Activated CD4-positive, alpha-beta T cell treated with anti-CD3 and anti-CD28 coated beads for 48 hours (primary cell): ENCODE measurements around the gene ITPR1.

ENCODE experiments used
- DNase-seq: peaks from one replicate; pipeline ENCODE4 v3.0.0-alpha.2; 2020

Gene ITPR1

DNA sequence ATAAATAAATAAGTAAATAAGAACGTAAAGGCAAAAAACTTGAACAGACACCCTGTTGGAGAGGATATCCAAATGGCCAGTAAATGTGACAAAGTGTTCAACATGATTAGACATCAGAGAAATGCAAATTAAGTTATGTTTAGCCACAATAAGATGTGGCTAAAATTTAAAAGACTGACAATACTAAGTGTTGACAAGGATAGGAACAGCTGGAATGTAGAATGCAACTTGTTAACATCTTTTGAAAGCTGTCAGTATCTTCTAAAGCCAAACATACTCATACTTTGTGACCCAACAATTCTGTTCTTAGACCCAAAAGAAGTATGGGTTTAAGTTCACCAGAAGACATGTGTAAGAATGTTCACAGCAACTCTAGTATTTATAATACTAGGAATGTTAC is 197.1 kb downstream of the ITPR1 start:
- DNase-seq = no peak

DNA sequence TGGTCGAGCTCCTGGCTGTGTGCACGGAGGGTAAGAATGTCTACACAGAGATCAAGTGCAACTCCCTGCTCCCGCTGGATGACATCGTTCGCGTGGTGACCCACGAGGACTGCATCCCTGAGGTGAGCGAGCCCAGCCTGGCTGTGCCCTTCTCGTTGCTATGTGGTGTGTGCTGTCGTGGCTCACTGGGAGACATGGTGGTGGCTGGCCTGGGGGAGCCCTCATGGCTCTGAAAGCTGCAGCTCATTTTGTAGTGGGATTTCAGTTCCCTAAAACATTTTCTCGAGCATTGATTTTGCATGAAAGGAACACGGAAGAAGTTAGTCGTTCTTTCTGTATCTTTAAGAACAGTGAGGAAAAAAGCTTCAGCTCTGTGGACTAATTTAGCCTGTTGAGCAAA is 200.5 kb downstream of the ITPR1 start:
- DNase-seq = no peak

DNA sequence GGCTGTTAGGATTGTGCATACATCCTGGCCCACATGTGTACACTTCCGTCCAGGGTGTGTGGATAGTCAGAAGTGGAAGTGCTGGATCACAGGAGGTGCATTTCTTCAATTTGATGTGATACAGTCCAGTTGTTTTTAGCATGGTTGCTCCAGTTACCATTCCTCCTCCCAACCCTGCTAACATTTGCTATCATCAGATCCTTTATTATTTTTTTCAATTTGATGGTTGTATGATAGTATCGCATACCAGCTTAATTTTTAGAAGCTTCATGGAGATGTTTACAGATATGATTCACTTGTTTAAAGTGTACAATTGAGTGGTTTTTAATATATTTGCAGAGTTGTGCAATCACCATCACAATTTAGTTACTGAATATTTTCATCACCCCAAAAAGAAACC is 202.7 kb downstream of the ITPR1 start:
- no peak for DNase-seq

DNA sequence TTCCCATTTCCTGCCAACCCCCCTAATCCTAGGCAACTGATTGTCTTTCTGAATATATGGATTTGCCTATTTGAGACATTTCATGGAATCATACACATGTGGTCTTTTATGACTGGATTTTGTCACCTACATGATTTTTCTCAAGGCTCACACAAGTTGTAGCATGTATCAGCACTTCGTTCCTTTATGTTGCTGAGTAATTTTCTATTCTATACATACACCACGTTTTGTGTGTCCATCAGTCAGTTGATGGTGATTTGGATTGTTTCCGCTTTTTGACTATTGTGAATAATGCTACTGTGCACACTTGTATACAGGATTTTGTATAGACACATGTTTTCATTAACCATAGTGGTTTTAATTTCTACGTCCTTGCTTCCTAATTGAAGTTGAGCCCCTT is 203.1 kb downstream of the ITPR1 start:
- DNase-seq = no peak

DNA sequence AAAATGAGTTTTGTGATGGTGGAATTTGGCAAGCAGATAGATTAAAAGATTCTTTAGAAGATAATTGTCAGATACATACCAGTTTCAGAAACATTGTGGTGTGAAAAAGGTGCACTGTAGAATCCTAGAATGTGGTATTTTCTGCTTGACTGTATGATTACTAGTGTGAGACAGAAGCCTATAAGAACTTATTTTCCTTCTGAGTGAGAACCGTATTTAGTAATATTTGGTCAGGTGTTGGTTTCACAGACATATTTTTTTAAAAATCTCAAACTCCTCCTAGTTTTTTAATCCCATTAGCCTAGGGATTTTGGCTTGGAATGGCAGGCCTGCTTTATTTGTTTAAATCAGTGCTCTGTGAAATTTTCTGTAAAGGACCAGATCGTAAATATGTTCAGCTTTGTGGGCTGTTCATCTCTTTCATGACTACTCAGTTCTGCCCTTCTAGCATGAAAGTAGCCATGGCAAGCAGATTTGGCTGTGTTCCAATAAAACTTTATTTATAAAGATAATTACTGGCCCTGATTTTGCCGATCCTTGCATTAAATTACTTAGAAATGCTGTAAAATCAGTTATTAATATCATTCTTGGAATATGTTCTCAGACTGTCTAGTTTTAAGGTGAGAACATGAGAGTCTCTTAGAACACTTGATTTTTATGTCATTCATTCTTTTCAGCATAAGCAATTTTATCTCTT is 205.1 kb downstream of the ITPR1 start:
- no peak for DNase-seq

DNA sequence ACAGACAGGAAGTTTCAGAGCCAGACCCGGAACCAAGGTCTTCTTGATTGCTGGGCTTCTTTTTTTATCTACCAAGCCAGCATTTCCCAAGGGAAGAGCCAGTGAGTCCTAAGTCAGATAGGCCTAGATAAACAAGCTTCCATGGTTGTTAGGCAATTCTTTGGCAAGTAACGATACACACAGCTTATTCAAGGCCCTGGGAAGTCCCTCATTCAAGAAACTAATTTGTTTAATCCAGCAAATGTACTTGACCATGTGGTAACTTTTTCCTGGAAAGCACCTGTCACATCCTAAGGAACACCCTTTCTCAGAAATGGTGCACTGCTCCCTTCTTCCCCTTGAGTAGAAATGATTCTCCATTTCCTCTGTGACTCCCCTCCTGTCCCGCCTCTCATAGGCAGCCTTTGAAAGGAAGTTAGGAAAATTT is 209.9 kb downstream of the ITPR1 start:
- no peak for DNase-seq

DNA sequence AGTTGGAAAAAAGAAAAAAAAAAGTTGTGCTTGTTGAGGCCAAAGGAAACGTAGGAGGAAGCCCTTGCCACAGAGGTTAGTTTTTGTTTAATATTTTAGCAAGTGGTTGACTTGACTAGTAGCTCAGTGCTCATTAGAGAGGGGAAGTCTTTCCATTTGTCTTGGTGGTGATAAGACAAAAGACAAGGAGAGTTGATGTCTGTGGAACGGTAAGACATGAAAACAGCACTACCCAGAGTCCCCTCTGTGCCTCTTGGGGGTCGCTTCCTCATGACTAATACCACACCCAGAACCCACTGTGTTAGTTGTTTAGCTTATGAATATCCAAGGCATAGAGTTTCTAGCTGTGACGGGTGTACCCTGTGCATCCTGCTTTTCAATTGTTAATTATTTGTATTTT is 211.4 kb downstream of the ITPR1 start:
- DNase-seq = no peak

DNA sequence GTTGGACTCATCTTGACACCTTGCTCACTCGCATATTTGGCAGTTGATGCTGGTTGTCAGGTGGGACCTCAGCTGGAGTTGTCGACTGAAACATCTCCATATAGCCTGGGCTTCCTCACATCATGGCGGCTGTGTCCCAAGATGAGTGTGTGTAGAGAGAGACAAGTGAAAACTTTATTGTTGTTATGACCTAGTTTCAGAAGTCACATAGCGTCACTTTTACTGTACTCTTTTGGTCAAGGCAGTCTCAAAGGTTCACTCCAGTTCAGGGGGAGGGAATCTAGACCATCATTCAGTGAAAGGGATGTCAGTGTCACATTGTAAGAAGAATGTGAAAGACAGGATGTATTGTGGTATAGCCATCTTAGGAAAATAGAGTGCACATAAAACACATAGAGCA is 214.2 kb downstream of the ITPR1 start:
- DNase-seq = no peak

DNA sequence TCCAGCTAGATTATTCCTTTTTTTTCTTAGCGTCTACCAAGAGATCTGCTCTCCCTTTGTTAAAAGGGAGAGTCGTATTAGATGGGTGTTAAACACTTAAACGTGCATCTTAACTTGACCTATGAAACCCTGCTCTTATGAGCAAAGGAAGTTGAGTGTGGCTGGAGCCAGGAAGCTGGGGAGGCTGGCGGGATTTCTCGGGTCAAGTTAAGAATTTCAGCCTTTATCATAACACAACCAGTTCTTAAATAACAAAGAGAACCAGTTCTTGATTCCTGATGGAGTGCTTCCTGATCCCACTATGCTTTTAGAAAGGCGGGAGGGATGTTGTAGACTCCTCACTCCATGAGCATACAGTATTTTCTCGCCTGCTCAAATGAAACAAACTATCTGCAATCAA is 215.1 kb downstream of the ITPR1 start:
- no peak for DNase-seq

DNA sequence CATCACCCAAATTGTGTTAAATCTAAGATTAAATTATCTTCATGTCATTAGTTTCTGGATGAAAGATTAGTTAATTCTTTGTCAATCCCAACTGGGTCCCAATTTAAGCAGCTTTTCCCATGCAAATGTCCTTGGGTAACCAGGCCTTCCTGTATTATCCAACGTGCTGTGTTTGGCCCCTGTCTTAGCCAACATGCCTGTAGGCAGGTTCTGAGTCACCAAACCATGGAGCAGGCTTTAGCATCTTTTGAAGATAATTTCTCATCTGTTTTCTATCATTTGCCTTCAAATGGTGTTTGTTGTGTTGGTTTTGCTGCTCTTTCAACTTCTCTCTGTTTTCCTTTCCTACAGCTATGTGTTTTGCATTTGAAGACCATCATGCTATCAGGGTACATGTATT is 216.2 kb downstream of the ITPR1 start:
- no peak for DNase-seq

DNA sequence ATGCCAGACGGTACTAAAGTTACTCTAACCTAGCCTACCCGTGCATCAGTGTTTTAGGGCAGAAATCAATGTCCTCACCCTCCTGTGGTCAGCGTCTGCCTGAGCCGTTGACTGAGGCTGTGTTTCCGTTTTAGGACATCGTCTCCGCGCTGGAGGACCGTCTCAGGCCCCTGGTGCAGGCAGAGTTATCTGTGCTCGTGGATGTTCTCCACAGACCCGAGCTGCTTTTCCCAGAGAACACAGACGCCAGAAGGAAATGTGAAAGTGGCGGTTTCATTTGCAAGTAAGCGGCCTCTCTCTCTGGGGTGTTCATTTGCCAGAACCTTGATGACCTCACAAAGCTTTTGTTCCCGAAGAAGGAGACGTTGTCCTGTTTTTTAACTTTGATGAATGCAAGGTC is 217.0 kb downstream of the ITPR1 start:
- DNase-seq = no peak

DNA sequence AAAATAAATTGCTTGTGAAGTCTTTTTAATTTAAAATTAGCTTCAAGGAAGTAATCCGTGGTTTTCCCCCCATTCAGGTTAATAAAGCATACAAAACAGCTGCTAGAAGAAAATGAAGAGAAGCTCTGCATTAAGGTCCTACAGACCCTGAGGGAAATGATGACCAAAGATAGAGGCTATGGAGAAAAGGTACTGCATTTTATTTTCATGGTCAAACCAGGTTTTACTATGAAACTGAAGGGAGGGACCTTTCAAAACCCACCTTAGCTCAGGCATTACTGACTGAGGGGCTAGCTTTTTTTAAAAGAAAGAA is 218.5 kb downstream of the ITPR1 start:
- DNase-seq = no peak

DNA sequence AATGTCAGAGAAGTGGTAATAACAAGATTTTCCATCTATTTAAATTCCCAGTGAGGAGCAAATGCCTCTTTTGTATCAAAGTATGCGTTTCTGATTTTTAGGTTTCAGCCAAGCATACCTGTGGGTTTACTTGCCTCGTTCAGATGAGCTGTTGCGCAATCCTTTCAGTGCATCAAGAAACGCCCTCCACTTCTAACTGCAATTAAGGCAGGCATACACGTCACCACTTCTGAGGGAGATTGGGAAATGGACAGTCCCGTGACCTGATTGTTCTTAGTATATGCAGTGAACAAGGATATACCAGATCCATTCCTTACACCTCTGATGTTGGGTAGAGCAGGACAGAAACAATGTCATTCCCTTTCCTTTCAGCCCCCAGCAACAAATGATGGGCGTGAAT is 219.0 kb downstream of the ITPR1 start:
- no peak for DNase-seq

DNA sequence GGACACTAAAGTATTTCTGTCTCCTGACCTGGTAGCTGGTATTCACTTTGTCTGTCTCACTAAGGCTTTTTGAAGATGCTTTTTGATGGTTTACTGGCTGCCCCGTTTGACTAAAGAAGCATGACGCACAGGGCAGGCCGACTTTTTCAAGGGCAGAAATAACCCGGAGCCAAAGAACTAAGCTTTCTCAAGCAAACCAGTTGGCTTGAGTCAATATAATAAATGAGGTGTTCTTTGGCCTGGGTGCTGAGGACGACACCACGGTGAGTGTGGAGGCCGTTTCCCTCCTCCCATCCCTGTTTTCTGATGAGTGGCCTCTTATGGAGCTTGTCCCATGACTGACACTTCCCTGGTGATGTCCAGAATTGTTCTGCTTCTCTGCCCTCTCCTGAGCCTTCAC is 220.9 kb downstream of the ITPR1 start:
- no peak for DNase-seq

DNA sequence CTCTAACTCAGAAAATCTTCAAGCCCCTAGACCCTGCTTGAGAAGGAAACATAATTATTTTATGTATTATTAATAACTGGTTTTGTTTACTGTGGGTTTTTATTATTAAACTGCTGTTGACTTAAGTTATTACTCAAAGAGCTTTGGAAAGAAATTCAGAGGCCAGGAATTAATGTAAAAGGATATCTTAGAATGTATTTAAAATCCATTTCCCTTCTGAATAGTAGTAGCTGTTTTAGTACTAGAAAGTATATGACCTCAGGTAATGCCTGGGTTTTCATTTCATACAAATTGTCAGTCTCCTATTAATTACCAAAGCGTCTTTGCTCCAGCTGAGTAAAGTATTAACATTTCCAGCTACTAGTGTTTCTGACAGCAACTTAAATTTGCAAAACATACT is 223.1 kb downstream of the ITPR1 start:
- DNase-seq = no peak

DNA sequence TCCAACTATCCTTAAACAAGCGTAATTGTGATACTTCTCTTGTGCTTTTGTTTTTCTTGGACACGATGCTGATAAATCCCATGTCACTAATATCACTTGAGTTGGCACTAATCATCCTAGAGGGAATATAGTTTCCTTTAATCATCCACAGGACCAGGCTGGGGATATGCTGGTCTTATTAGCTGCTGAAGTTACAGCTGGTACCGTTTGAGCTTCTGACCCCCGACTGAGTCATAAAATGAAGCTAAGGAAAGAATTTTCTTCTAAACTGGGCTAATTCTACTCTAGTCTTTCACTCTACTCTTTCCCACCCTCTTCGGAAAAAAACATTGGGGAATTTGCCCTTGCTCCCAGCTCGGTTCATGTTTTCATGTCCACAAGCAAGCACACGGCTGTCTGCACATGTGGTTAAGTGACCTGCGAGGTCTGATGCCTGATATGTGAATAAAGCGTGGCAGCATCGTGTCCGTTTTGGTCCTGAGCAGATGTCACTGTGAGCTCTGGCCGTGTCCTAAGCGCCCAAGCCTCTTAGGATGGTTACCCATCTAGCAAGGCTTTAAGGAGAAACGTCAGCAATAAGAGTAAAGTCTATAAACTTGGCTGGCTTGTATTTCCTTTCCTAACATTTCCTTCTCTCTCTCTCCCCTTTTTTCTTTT is 223.7 kb downstream of the ITPR1 start:
- no peak for DNase-seq

DNA sequence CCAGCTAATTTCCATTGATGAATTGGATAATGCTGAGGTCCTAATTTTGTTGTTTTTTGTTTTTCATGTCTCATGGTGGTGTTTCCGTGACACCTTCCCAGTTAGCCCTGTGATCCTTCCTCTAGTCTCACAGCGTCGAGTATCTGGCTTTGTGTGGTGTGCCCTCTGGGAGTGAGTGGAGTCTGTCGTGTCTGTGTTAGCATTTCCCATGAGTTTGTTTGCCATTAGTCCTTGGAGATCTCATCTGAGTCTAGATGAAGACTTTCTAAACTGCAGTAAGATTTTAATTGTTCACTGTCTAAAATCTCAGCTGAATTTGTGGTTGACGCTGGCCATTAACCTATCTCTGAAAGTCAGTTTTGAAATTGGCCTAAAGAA is 224.2 kb downstream of the ITPR1 start:
- DNase-seq = no peak

DNA sequence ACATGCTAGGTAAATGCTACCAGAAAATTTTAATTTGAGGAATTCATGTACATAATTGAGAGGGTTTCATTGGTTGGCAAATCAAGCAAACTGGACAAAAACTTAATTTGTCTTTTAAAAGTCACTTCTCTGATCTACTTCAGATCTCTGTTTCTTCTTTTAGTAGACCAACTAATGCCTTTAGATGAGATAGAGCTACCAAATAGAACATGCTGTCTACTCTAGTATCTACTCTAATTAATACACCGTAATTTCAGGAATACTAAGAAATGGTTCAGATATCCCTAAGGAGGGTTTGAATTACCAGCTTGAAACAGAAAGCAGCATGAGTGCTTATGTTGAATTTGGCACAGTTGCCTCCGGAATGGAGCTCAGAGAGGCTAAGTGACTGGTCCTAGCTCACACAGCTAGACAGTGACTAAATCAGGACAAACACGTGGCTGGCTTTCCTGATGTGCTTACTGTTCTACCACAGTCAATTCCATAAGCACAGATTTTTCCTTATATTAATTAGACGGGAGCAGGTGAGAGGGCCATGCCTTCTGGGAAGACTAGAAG is 225.1 kb downstream of the ITPR1 start:
- DNase-seq = no peak

DNA sequence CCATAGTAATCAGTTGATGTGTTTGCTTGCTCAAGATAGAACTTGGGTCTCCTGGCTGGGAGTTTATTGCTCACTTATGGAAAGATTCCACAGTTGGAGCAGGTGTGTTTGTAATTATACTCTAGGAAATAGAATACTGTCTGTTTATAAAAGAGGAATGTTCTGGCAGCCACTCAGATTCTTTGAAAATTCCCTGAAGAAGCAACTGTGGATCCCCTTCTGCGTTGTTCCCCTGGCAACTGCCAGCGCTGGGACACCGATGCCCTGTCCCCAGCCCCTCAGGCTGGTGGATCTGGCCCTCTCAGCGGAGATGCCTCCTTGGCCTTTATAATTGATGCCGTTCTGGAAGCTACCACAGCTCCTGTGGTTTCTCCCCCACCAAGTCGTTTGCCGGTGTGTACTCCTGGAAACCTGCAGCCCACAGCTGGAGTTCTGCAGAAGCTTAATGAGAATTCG is 225.9 kb downstream of the ITPR1 start:
- no peak for DNase-seq

DNA sequence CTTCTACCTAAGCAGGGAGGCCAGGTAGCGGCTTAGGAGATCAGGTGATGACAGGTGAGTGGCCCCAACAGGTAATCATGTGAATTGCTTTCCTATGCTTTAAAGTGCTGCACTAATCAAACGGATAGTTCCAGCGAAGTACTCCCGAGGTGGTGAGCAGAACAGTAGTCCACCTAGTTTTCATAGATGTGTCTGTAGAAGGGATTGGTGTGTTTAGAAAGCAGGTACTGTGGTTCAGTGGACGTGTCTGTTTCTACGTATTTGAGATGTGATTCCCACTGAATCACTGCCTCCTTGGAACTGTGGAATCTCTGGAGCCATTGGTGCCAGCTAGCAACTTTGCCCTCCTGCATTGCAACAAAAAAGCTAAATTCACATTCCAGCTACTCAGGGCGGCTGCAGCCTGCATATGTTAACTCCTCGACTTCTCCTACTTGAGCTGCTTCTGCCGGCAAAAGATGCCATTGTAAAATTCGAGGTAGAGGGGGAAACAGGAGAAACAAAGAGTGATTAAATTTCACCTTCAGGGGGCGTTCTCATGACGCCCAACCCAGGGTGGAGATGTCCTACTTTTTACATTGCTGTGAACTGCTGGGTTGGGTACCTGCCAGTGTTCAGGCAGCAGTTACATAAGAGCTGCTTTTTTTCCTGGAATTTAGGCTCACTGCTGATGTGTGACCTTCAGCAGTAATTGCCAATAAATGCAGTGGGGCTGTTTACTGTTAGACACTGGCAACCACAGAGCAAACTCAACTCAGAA is 227.3 kb downstream of the ITPR1 start:
- DNase-seq = no peak

DNA sequence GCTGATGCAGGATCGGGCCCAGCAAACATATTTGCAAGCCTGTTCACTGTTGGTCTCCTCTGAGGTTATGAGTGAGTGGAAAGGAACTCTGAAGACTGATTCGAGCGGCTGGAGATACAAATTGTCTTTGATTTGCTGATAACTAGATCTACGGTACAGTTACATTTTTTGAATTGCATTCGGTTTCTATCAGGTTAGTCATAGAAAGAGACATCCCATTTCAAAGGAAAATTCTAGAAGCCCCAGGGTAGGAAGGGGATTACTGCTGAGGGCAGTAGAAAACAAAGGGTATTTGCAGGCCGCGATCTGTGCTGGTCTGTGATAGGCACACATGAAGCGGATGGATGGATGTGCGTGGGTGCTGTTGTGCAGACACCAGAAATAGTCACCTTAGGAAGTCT is 228.4 kb downstream of the ITPR1 start:
- DNase-seq = no peak

DNA sequence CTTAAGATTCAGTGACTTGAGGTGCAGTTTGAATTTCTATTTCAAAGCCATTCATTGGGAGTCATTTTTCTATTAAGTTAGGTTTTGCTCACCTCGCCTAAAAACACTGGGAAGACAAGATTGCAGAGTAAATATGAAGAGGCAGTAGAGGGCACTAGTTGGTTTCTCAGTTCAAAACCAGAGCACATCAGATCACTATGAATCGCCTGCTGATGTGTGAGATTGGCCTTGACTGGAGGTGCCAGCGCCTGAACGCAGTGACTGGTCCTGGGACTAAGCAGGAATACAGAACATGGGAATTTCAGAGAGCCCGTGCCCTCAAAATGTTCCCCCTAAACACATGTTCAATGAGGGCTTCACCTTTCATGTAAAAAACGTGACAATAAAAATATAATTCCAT is 229.0 kb downstream of the ITPR1 start:
- DNase-seq = no peak

DNA sequence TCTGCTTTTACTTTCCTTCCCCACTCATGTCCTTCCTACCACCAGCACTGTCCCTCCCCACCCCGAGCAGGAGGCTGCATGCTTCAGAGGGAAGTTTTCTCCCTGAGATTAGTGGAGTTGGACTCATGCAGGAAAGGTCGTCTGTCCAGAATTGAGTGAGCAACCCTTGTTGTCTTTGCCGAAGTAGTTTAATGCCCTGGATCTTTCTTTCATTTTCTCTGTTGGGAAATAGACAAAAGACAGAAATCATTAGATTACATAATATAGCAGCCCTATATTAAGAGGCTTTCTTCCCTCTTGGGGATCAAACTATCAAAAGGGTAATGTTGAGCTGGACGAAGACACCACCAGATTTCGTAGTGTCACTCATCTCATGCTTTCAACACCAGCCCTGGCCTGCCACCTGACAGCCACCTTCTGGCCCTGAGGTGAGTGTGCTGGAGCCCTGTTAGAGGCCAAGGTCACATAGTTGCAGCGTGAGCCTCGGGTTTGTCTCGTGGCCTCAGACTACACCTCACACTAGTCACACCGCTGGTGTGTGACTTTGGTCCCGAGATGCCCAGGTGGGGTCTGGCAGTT is 231.0 kb downstream of the ITPR1 start:
- DNase-seq = no peak

DNA sequence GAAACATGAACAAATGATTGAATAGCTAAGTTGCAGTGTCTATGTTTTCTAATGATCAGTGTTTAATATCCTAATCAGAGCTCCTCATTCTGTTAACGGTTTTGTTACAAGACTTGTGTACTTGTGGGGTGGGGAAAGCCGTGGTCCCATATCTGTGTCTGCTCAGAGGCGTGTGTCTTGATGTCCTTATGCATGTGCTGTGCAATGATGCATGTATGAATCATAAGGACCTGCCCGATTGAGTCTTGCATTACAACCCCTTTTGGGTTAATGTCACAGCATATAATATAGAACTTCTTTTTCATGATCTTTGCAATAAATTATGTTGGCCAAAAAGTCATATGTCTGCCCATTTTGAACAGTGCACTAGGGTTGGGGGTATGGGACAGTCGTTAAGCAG is 233.4 kb downstream of the ITPR1 start:
- DNase-seq = no peak
